ENCODE data around the gene AK5. TPM values are rescaled to one million over a fixed set of nuclear protein-coding genes. Genes with fewer than 3 reads are reported as not detected.

Gene AK5
- total RNA-seq, 2 donors from 2014 or later, result 0.46 to 2.8 TPM

DNA sequence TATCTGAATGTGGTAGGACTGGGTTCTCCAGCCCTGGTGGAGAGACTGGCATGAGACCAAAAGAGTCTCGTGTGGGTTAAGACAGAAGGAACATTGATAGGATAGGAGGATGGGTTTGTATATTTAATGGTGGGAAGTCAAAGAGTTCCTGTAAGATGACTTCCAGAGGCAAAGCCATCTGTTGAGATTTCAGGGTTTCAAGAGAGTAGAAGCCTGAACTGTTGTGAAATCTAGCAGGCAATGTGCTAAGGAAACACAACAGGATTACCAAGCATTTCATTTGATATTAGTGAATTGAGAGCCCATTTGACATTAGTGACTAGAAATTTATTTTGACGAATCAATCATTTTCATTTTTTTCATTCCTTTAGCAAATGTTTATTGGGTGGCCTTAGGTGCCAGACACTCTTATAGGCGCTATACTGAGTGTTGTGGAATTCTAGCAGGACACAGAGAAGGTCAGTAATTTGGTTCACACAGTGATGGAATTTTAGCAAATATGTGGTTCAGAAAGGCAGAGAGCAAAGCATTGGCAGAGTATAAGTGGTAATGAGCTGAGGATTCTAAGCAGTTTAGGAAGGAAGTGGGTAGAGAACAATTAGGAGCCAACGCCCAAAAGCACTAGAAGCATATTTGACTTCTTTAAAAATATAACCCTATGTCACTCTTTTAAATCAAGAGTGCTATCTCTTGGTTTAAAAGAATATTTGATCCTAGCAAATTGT, 149.3 kb downstream of the AK5 start:
- no peaks in the 10 kb centered on the region for H3K36me3 Mint-ChIP-seq (ENCODE audit: low read depth)
- TF ChIP-seq, protein P1, sequence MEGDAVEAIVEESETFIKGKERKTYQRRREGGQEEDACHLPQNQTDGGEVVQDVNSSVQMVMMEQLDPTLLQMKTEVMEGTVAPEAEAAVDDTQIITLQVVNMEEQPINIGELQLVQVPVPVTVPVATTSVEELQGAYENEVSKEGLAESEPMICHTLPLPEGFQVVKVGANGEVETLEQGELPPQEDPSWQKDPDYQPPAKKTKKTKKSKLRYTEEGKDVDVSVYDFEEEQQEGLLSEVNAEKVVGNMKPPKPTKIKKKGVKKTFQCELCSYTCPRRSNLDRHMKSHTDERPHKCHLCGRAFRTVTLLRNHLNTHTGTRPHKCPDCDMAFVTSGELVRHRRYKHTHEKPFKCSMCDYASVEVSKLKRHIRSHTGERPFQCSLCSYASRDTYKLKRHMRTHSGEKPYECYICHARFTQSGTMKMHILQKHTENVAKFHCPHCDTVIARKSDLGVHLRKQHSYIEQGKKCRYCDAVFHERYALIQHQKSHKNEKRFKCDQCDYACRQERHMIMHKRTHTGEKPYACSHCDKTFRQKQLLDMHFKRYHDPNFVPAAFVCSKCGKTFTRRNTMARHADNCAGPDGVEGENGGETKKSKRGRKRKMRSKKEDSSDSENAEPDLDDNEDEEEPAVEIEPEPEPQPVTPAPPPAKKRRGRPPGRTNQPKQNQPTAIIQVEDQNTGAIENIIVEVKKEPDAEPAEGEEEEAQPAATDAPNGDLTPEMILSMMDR (conservative IDR thresholded peaks at IDR 0.05), result no peak
- Histone ChIP-seq H3K36me3 (ENCODE audit: control insufficient read depth, insufficient read depth, low read length) (no peaks in the 10 kb centered on the region), H3K9ac (ENCODE audit: extremely low read depth, low read length, poor library complexity, severe bottlenecking) (no peak overlapping the region), H3K9me3 (ENCODE audit: control insufficient read depth, low read length) (peaks cover 10% of the 10 kb centered on the region), H3K4me1 (ENCODE audit: control insufficient read depth, insufficient read depth, low read length) (no peaks in the 10 kb centered on the region), H3K27me3 (ENCODE audit: control insufficient read depth, insufficient read depth, low read length, poor library complexity, severe bottlenecking) (no peaks in the 10 kb centered on the region), H3K27ac (ENCODE audit: low read depth, low read length) (no peak overlapping the region), H3K4me3 (ENCODE audit: low read length) (no peak overlapping the region)
- peaks cover 12% of the 10 kb centered on the region for H3K9me3 Mint-ChIP-seq
- WGBS, 2 experiments (ENCODE audit: insufficient coverage in 1 of 2, insufficient read length in 1 of 2), result 89 to 90% methylated on average over 2 to 4 of the region's 4 CpGs
- no peak for DNase-seq
- no peak overlapping the region for H3K27ac Mint-ChIP-seq
- H3K4me1 Mint-ChIP-seq, result no peaks in the 10 kb centered on the region
- H3K27me3 Mint-ChIP-seq (ENCODE audit: insufficient read depth), result no peaks in the 10 kb centered on the region
- no peak overlapping the region for H3K4me3 Mint-ChIP-seq

DNA sequence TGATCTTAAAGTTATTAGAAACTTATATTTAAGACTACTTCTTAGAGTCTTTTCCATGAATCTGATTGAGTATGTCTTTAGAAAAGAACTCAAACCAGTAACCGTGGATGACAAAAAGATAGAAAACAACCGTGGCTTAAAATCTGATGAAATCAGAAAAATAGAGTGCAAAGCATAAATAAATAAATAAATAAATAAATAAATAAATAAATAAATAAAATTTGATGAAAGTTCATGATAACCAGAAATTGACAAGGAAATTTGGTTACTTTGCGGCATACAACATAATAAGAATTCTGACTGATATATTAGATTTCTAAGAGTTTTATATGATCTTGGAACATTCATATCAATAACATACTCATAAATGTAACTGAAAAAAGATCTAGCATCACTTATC, 152.1 kb downstream of the AK5 start:
- no peak overlapping the region for H3K4me3 ChIP-seq (ENCODE audit: low read length)
- H3K36me3 ChIP-seq (ENCODE audit: control insufficient read depth, insufficient read depth, low read length), result no peaks in the 10 kb centered on the region
- H3K27me3 Mint-ChIP-seq (ENCODE audit: insufficient read depth), result no peaks in the 10 kb centered on the region
- no peaks in the 10 kb centered on the region for H3K36me3 Mint-ChIP-seq (ENCODE audit: low read depth)
- no peaks in the 10 kb centered on the region for H3K4me1 Mint-ChIP-seq
- no peak overlapping the region for H3K9ac ChIP-seq (ENCODE audit: extremely low read depth, low read length, poor library complexity, severe bottlenecking)
- H3K27ac ChIP-seq (ENCODE audit: low read depth, low read length), result no peak overlapping the region
- no peaks in the 10 kb centered on the region for H3K4me1 ChIP-seq (ENCODE audit: control insufficient read depth, insufficient read depth, low read length)
- no peaks in the 10 kb centered on the region for H3K9me3 Mint-ChIP-seq
- no peak overlapping the region for H3K27ac Mint-ChIP-seq
- no peaks in the 10 kb centered on the region for H3K27me3 ChIP-seq (ENCODE audit: control insufficient read depth, insufficient read depth, low read length, poor library complexity, severe bottlenecking)
- TF ChIP-seq, protein P1 (conservative IDR thresholded peaks at IDR 0.05), result no peak
- WGBS, 2 experiments (ENCODE audit: insufficient coverage in 1 of 2, insufficient read length in 1 of 2), result 85% methylated on average over 2 of the region's 3 CpGs; no CpG with 5 or more reads in 1 of the 2 experiments
- no peak overlapping the region for H3K4me3 Mint-ChIP-seq
- DNase-seq, result no peak
- peaks cover 6% of the 10 kb centered on the region for H3K9me3 ChIP-seq (ENCODE audit: control insufficient read depth, low read length)

- Mint-ChIP-seq H3K27me3 (ENCODE audit: insufficient read depth) (no peaks in the 10 kb centered on the region), H3K4me3 (no peak overlapping the region), H3K27ac (no peak overlapping the region), H3K9me3 (peaks cover 5% of the 10 kb centered on the region), H3K36me3 (ENCODE audit: low read depth) (no peaks in the 10 kb centered on the region), H3K4me1 (no peaks in the 10 kb centered on the region)
- DNase-seq, result no peak
- Histone ChIP-seq H3K4me1 (ENCODE audit: control insufficient read depth, insufficient read depth, low read length) (no peaks in the 10 kb centered on the region), H3K27me3 (ENCODE audit: control insufficient read depth, insufficient read depth, low read length, poor library complexity, severe bottlenecking) (no peaks in the 10 kb centered on the region), H3K27ac (ENCODE audit: low read depth, low read length) (no peak overlapping the region), H3K36me3 (ENCODE audit: control insufficient read depth, insufficient read depth, low read length) (no peaks in the 10 kb centered on the region), H3K9me3 (ENCODE audit: control insufficient read depth, low read length) (peaks cover 14% of the 10 kb centered on the region), H3K9ac (ENCODE audit: extremely low read depth, low read length, poor library complexity, severe bottlenecking) (no peak overlapping the region), H3K4me3 (ENCODE audit: low read length) (no peak overlapping the region)
- TF ChIP-seq, protein P1 (conservative IDR thresholded peaks at IDR 0.05), result no peak
- 91 to 100% methylated on average over 2 of the region's 2 CpGs for WGBS, 2 experiments (ENCODE audit: insufficient coverage in 1 of 2, insufficient read length in 1 of 2)
These were observed 153.1 kb downstream of the AK5 start for GRCh38 chr1:77434967-77435366.

Data from endodermal cell (in vitro differentiated cells).